HG02763 (cell line): Measurements from ENCODE around the gene KLF15.
"Not testable (repeated sequence)": the region's sequence is repeated elsewhere in the genome, so short reads cannot be mapped to it uniquely, and the experiment has no call there.

Experiments used
- ATAC-seq: cut with Tn5 transposase; IDR thresholded peaks from one replicate; pipeline ENCODE4 v1.9.1; 2021; ENCODE audit warnings: mild to moderate bottlenecking, moderate library complexity; ENCODE audit not compliant: unreplicated experiment

Gene KLF15

GRCh38 chr3:126348308-126348920 is 8.8 kb downstream of the KLF15 start:
- no peak for ATAC-seq

DNA sequence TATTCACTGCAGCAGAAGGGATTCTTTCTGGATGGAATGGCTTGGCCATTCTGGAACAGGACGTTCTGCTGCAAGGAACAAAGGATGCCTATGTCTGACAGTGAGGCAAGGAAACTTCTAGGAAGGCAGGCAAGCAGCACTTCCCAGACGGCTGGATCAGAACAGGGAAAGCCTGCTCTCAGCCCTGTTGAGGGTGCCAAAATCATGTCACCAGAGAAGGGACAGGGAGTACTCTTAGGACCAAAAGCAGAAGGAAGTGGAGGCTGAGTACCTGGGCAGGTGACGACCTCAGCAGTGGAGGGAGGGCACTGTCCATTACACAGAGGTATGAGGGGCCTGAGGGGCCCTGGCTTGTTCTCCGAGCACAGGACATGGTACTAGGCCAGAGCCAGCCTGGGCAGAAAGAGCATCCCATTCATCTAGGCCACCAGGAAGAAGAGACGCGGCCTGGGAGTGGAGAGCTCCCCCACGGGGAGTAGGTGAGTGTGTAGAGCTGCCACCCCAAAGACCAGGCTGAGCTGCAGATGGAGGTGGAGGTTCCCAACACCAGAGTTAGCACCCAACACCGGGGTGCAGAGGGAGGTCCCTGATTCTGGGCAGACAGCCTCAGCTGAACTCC is 9.6 kb downstream of the KLF15 start:
- ATAC-seq = no peak

DNA sequence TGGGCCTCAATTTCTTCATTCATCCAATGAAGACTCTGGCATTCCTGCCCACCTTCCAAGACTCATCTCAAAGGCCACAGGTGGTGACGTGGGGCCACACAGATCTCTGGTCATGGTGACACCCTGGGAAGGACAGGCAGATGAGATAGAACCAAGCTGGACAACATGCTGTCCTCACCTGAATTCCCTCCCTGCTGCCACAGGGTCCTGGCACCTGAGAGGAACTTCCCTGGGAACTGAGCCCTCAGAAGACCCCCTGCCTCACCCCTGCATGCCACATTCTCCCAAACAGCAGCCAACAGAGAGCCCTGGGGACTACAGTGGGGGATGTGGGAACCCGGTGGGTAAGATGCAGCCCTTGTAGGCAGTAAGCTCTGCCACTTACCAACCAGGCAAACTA is 10.7 kb downstream of the KLF15 start:
- ATAC-seq = no peak

DNA sequence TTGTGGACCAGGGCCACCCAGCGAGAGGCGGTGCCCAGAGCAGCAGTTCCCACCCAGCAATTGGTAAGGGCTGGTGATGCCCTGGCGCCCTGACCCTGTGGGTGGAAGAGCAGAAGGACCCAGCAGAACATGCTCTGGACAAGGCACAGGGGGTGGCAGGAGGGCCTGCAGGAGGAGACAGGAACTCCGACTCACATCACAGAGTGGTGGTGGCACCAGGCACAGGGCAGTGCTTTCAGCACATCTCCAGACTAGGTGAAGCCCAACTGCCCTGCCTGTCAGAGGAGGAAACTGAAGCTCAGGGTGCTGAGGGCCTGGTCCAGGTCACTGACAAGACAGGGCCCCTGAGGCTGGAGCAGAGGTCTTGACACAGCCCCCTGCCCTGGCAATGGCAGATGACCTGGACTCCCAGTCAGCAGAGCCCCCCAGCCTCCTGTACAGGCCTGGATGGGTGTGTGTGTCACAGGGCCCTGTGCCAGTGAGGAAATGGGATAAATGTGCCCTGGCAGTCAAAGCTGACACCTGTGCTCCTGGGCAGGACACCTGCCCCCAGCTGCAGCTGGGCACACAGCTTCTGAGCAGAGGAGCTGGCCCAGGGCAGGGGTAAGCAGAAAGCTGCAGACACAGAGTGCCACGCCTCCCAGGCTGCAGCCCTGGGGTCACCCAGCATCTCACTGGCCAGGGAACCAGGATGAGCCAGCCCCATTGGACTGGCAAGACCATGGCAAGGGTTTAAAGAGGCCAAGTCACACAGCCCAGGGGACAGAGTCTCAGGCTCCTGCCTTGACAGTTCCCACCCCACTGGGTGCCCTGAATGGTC is 11.4 kb downstream of the KLF15 start:
- no peak for ATAC-seq

GRCh38 chr3:126345231-126345630 is 12.0 kb downstream of the KLF15 start:
- no peak for ATAC-seq

GRCh38 chr3:126344380-126345041 is 12.7 kb downstream of the KLF15 start:
- no peak for ATAC-seq

DNA sequence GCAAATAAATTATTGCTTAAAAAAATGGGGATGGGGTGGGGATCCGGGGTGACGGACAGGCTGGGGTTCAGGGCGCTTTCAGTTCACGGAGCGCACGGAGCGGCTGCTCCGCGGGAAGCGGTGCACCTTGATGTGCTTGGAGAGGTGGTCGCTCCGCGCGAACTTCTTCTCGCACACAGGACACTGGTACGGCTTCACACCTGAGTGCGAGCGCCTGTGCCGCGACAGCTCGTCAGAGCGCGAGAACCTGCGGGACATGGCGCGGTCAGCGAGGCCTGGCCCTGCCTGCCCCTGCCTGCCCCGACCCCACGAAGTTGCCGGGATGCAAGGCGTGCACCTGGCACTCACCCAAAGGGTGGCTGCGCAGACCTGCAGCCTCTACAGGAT is 13.6 kb downstream of the KLF15 start:
- no peak for ATAC-seq

DNA sequence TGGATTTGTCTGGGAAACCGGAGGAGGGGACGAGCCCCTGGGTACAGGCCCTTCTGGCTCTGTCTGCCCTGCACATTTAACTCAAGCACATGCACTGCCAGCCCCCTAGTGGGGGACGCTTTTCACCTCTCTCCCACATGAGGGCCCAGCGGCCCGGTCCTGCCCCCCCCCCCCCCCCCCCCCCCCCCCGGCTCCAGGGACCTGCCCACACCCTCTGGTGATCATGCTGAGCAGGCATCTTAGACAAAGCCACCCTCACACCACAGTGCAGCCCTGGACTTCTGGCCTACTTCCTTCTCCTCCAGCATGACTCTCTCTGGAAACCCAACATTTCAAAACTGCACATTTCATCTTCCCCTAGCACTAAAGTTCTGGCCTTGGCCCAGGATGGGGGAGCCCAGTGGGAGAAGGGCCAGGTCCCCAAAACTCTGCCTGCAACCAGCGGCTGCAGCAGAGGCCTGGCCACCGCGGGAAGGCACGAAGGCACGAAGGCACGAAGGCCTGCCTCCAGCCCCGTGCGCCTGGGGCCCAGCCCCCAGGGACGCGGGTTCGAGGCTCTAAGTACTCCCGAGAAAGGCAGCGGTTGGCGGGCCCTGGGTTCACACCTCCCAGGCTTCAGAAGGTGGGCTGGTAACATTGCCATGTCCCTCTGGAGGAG is 14.1 kb downstream of the KLF15 start:
- no peak for ATAC-seq

GRCh38 chr3:126342211-126342610 is 15.0 kb downstream of the KLF15 start:
- ATAC-seq = no peak

- no peak for ATAC-seq
Measured at GRCh38 chr3:126341755-126342150, 15.5 kb downstream of the KLF15 start.

DNA sequence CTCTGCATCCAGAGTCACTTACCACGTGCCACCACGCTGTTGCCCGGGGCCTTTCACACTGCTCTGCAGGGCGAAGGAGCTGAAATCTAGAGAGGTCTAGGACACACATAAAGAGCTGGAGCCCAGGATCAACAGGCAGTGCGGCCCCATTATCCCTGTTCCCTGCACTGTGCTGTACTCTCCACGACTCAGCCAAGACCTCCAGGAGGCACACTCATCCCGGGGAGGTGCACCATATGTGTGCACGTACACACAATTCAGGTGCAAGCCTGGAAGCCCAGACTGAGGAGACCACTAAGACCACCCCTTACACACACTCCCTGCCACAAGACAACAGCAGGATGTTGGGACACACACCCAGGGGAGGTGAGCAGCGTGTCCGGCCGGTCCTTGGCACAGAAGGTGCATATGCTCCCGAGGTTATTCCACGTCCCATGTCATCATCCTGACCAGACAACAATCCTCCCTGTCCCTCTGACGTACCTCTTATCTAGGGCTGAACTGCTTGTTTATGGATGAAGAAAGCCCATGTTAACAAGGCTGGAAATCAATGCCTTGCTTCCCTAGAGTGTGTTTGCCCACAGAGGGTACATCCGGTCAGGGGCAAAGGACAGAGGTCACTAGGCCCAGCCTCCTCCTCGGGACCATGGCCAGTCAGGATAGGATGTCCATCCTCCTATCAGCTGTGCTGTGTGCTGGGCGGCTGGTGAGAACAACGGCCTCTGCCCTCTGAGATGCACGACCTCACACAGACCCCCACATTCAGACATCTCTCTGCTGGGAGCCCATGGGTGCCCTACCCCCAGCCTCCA is 16.1 kb downstream of the KLF15 start:
- ATAC-seq = no peak

DNA sequence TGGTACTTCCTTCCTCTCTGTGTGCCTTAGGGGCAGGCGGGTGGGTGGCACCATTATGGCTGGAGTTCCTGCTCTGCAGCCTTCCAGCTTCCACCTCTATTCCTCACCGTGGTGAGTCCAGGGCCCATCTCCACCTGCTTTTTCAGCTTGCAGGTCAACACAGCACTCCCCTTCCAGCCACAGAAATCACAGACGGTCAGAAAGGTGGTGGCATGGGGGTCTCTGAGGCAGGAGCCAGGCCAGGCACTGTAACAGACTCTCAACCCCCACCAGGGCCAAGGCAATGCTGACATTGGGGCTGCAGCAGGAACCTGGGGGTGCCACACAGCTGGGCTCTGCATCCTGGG is 16.6 kb downstream of the KLF15 start:
- no peak for ATAC-seq

DNA sequence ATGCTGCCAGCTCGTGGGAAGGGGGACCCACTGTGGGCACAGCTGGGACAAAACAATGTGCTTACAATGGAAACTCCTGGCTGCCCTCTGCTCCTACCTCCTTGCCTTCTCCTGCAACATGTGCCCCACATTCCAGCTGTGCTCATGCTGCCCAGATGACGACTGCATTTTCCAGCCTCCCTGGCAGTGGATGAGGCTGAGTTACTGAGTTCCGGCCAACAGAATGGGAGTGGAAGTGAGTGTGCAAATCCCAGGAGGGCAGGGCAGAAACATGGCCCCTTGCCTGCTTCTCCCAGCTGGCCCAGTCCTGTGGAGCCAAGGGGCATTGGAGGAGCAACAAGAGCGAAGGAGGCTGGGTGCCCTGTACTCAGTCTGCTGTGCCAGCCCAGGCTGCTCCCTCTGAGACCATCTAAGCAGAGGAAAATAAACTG is 17.1 kb downstream of the KLF15 start:
- ATAC-seq = no peak

GRCh38 chr3:126339466-126339865 is 17.7 kb downstream of the KLF15 start:
- ATAC-seq = no peak

DNA sequence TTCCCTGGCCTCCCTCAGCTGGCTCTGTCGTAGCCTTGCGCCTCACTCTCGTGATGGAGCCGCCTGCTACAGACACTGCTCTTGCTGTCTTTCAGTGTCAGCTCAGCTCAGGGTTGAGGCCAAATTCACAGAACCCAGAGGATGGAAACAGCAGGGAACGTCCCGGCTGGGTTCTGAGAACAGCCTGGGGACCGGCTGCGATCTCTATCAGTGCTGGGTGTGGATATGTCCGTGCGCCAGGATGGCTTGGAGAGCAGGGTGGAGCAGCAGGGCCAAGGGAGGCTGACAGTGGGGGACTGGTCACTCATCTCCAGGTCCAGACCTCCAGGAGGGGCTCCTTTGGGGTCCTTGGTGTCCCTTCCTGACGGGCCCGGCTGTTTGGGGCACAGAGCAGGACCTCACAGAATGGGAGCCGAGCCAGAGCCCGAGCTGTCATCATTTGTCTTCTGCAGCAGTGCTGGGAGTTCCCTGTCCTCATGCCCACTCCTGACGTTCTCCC is 18.4 kb downstream of the KLF15 start:
- ATAC-seq = no peak

DNA sequence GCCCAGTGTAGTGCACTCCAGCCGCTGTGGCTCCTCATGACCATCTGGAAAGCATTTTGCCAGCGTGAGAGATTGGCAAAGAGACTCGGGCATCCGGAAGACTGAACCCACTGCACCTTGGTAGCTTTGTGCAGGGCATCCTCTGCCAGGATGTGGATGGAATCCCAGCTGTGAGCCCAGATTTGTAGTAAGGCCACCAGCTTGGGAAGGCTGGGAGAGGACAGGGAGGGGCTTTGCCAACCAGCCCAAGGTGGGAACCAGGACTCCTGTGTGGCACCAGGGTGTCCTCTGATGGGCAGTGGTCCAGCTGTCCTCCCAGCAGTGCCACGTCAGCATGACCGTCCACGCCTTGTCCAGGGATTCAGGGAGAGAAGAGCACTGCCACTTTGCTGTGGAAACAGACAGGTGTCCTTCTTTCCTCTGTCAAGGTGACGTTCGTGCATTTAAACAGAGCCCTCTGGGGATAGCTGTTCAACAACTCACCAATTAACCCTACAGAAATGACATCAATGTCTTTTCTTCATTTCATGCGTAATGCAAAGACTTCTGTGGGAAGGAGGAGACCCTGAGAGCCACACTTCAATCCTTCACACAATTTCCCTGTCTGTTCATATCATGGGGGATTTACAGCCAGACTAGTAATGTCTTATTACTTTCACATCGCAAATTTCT is 19.1 kb downstream of the KLF15 start:
- ATAC-seq = no peak

DNA sequence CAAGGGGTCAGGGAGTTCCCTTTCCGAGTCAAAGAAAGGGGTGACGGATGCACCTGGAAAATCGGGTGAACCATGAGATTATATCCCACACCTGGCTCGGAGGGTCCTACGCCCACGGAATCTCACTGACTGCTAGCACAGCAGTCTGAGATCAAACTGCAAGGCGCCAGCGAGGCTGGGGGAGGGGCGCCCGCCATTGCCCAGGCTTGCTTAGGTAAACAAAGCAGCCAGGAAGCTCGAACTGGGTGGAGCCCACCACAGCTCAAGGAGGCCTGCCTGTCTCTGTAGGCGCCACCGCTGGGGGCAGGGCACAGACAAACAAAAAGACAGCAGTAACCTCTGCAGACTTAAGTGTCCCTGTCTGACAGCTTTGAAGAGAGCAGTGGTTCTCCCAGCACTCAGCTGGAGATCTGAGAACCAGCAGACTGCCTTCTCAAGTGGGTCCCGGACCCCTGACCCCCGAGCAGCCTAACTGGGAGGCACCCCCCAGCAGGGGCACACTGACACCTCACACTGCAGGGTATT is 25.3 kb downstream of the KLF15 start:
- ATAC-seq = not testable (repeated sequence)

GRCh38 chr3:126329927-126330725 is 27.1 kb downstream of the KLF15 start:
- ATAC-seq = no peak

DNA sequence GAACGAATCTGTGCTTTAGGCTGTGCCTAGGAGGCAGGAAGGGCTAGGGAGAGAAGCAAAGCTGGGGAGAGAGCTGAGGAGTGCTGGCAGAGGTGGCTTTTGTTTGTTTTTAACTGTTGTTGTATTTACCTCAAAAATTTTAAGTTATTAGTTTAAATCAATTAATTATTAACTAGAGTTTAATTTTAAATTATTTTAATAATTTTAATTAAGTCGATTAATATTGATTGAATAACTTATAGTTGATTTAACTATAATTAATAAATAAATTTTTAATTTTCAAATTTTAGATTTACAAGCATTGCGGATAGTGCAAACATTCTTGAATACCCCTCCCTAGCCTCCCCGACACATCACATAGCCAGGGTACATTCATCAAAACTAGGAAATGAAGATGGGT is 30.6 kb downstream of the KLF15 start:
- no peak for ATAC-seq
